Transverse colon (tissue), 4 donors: Measurements from ENCODE around the gene STXBP5L.

Experiments used
- CTCF ChIP-seq, 5 experiments: fragments of 200-600 bp in 3 of 5; fragments of 450-650 bp in 2 of 5; sonication (generic) in 3 of 5; IDR thresholded peaks; 1 replicate in 2 of 5; 2 replicates in 3 of 5; pipeline ENCODE4 v1.5.1; 2016 to 2017; ENCODE audit warnings: antibody characterized with exemption in 5 of 5, inconsistent platforms in 3 of 5, mild to moderate bottlenecking in 2 of 5, moderate library complexity in 1 of 5
- POLR2A ChIP-seq: fragments of 450-650 bp; IDR thresholded peaks from one replicate; pipeline ENCODE4 v1.6.1; 2016; ENCODE audit warnings: antibody characterized with exemption, mild to moderate bottlenecking, moderate library complexity
- POLR2AphosphoS5 ChIP-seq, 3 donors: sonication (generic); formaldehyde crosslinking; IDR thresholded peaks; one replicate each; pipeline ENCODE4 v1.6.1; 2016; ENCODE audit warnings: antibody characterized with exemption in 3 of 3

GRCh38 chr3:121231872-121232271 lies 323.9 kb downstream of the STXBP5L start:
- no peak for TF ChIP-seq POLR2A
- TF ChIP-seq CTCF (IDR thresholded peaks at IDR 0.05): no peak
- TF ChIP-seq POLR2AphosphoS5 (IDR thresholded peaks at IDR 0.05): no peak
